Activated naive CD8-positive, alpha-beta T cell treated with anti-CD3 and anti-CD28 coated beads for 36 hours (primary cell): ENCODE results near the gene GALNT13. TPM values are rescaled to one million over a fixed set of nuclear protein-coding genes. Genes with fewer than 3 reads are reported as not detected.

Experiments used
- DNase-seq: peaks from one replicate; pipeline ENCODE4 v3.0.0; 2021
- H3K27ac Mint-ChIP-seq: one replicate; pipeline ENCODE4 v1.8.0; 2022; ENCODE audit warnings: mild to moderate bottlenecking, moderate library complexity, mixed read lengths
- H3K27me3 Mint-ChIP-seq: one replicate; pipeline ENCODE4 v1.8.0; 2022; ENCODE audit warnings: mild to moderate bottlenecking, mixed read lengths
- H3K36me3 Mint-ChIP-seq: one replicate; pipeline ENCODE4 v1.8.0; 2021; ENCODE audit warnings: mild to moderate bottlenecking, mixed read lengths
- H3K4me1 Mint-ChIP-seq: one replicate; pipeline ENCODE4 v1.8.0; 2021; ENCODE audit warnings: mixed read lengths
- H3K4me3 Mint-ChIP-seq: one replicate; pipeline ENCODE4 v1.8.0; 2022; ENCODE audit warnings: mild to moderate bottlenecking, moderate library complexity, mixed read lengths
- H3K9me3 Mint-ChIP-seq: one replicate; pipeline ENCODE4 v1.8.0; 2022; ENCODE audit warnings: mixed read lengths
- total RNA-seq, 2 experiments: library from RNA; stranded (reverse); gene quantifications; one replicate each; pipeline ENCODE4 v1.2.3, GENCODE V29; 2021

GALNT13 gene
- total RNA-seq, 2 experiments from 2014 or later = 0.16 to 0.35 TPM

DNA sequence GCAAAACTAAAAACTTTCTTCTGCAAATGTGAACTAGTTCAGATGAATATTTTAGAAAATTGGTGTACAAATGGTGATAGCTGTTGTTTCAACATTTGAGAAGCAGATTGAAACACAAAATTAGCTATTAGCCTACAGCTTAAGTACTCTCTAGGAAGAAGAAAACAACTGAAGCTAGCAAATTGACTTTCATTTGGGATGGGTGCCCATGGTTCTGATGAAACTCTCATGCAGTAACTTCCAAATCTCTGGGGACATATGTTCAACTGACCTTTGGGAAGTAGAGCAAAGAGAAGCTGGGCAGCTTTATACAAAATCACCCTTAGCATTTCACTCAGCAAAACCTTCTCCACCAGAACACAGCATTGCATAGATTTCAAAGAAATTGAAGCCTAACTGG lies 119.0 kb downstream of the GALNT13 start:
- no peak overlapping the region for H3K4me3 Mint-ChIP-seq
- H3K36me3 Mint-ChIP-seq = no peaks in the 10 kb centered on the region
- no peaks in the 10 kb centered on the region for H3K9me3 Mint-ChIP-seq
- DNase-seq = no peak
- H3K4me1 Mint-ChIP-seq = no peaks in the 10 kb centered on the region
- no peak overlapping the region for H3K27ac Mint-ChIP-seq
- H3K27me3 Mint-ChIP-seq = no peaks in the 10 kb centered on the region

DNA sequence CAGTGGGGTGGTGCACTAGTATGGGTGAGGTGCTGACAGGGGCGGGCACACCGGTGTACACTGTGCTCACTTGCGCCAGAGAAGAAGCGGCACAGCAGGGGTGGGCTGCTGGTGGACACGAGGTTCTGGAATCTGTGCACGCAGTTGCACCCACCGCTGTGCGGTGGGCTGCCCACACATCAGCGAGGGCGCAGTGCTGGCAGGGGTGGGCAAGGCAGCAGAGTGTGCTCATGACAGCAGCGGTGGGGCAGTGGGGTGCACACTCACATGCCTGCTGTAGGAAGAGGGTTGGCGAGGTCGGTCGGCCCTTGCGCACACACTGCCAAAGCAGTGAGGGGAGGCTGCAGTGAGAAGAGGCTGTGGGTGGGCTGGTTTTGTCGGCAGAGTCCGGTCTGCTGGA lies 141.8 kb downstream of the GALNT13 start:
- Mint-ChIP-seq H3K27ac (no peak overlapping the region), H3K4me1 (no peaks in the 10 kb centered on the region), H3K36me3 (no peaks in the 10 kb centered on the region), H3K9me3 (peaks cover 14% of the 10 kb centered on the region), H3K27me3 (no peaks in the 10 kb centered on the region), H3K4me3 (no peak overlapping the region)
- DNase-seq = no peak

DNA sequence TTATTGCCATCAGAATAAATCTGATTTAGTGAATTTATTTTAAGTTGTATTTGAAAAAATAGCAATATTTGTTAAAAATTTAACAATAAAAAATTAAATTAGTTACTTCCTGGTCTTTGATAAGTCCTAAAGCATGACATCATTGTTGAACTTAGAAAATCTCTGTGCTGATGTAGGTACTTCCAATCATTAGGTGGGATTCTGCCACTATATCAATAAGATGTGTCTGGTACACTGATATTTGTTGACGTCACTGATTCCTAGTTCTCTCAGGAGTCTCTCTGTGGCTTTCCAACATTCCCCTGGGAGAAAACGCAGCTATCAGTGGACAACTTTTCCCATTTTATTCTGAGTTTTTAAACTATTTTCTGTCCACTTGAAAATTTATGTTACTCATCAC lies 143.5 kb downstream of the GALNT13 start:
- Mint-ChIP-seq H3K4me1 (no peaks in the 10 kb centered on the region), H3K4me3 (no peak overlapping the region), H3K27ac (no peak overlapping the region), H3K36me3 (no peaks in the 10 kb centered on the region), H3K9me3 (peaks cover 13% of the 10 kb centered on the region), H3K27me3 (no peaks in the 10 kb centered on the region)
- no peak for DNase-seq

DNA sequence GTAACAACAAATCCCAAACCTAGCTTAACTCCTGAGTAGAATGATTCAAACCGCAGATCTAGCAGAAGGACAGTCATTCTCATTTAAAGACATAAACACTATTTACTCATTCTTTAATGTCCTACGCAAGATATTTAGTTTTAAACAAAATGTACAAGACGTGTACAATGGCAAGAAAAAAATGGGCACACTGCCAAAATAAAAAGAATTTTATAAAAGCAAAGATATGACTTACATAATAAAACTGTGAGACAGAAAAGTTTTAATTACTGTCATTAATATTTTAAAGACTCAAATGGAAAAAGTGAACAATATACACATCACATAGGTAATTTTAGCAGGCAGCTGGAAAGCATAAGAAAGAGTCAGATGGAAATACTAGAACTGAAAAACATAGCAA lies 157.8 kb downstream of the GALNT13 start:
- Mint-ChIP-seq H3K4me3 (no peak overlapping the region), H3K36me3 (no peaks in the 10 kb centered on the region), H3K27ac (no peak overlapping the region), H3K27me3 (no peaks in the 10 kb centered on the region), H3K9me3 (peaks cover 10% of the 10 kb centered on the region), H3K4me1 (no peaks in the 10 kb centered on the region)
- DNase-seq = no peak

DNA sequence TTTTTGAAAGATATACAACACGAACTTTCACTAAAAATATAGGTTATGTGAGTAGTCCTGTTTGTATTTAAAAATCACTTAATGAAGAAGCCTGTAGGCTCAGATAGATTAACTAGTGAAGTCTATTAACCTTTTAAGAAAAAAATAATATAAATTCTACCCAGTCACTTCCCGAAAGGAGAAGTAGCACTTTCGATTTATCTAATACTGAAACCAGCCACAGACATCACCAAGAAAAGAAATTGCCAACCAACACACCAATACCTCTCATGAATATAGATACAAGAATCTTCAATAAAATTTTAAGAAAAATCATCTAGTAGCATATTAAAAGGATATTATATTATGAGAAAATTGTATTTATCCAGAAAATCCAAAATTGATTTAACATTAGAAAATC lies 160.5 kb downstream of the GALNT13 start:
- DNase-seq = no peak
- Mint-ChIP-seq H3K4me3 (no peak overlapping the region), H3K9me3 (peaks cover 8% of the 10 kb centered on the region), H3K27me3 (no peaks in the 10 kb centered on the region), H3K36me3 (no peaks in the 10 kb centered on the region), H3K4me1 (no peaks in the 10 kb centered on the region), H3K27ac (no peak overlapping the region)

DNA sequence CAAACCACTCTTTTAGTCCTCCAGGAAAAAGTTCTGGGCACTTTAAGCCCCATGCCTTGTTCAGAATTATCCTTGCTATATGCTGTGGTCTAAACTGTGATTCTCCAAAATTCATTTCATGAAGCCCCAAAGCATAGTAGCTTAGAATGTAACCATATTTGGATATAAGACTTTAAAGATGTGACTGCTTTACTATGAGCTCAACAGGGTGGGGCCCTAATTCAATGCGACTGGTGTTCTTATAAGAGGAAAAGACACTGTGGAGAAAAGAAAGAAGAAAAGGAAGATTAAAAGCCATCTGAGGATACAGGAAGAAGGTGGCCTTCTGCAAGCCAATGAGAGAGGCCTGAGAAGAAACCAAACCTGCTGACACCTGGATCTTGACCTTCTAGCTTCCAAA lies 174.8 kb downstream of the GALNT13 start:
- no peaks in the 10 kb centered on the region for H3K4me1 Mint-ChIP-seq
- no peak for DNase-seq
- H3K9me3 Mint-ChIP-seq = peaks cover 2% of the 10 kb centered on the region
- H3K27me3 Mint-ChIP-seq = no peaks in the 10 kb centered on the region
- no peak overlapping the region for H3K27ac Mint-ChIP-seq
- no peak overlapping the region for H3K4me3 Mint-ChIP-seq
- no peaks in the 10 kb centered on the region for H3K36me3 Mint-ChIP-seq

DNA sequence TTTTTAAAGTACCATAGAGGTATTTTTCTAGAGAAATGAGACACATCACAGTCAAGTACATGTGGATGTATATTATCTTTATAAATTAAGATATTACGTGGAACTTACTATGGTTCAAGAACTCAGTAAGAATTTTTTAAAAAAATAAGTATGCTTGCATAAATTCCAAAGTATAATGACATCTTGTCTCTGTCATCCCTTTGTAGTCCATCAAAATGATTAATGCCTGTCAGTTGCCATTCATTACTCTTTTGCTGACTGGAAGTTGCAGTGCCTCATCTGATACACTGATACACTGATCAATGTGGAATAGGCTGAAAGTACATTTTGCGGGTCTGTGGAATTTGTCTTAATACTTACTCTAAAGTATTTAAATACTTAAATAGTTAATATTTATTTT lies 177.2 kb downstream of the GALNT13 start:
- H3K36me3 Mint-ChIP-seq = no peaks in the 10 kb centered on the region
- DNase-seq = no peak
- H3K27ac Mint-ChIP-seq = no peak overlapping the region
- no peak overlapping the region for H3K4me3 Mint-ChIP-seq
- H3K9me3 Mint-ChIP-seq = peaks cover 2% of the 10 kb centered on the region
- H3K4me1 Mint-ChIP-seq = no peaks in the 10 kb centered on the region
- no peaks in the 10 kb centered on the region for H3K27me3 Mint-ChIP-seq

DNA sequence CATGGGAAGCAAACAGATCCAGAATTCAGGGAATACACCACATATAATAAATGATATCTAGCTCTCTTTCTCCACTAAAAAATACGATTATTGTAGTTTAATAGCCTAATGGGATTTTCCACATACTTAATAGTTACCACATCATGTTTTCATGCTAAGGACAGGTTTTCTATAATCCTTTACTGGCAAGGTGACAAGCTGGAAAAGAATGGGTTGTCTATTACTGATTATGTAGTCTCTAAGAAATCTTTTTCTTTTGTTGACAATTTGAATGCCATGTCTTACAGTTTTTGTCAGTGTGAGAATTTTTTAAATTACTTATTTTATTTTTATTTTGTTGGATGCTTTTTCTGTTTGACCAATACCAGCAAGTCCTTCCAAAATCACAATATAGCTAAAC lies 177.8 kb downstream of the GALNT13 start:
- Mint-ChIP-seq H3K27ac (no peak overlapping the region), H3K27me3 (no peaks in the 10 kb centered on the region), H3K4me1 (no peaks in the 10 kb centered on the region), H3K4me3 (no peak overlapping the region), H3K36me3 (no peaks in the 10 kb centered on the region), H3K9me3 (peaks cover 2% of the 10 kb centered on the region)
- DNase-seq = no peak

DNA sequence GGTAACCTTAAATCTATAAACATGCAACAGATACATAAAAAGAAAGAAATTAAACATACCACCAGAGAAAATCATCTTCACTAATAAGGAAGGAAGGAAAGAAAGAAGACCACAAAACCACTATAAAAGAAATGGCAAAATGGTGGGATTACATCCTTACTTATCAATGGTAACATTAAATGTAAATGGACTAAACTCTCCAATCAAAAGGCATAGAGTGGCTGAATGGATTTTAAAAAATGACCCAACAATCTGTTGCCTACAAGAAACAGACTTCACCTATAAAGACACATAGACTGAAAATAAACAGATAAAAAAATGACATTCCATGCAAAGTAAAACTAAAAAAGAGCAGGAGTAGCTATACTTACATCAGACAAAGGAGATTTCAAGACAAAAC lies 195.4 kb downstream of the GALNT13 start:
- H3K27me3 Mint-ChIP-seq = no peaks in the 10 kb centered on the region
- H3K27ac Mint-ChIP-seq = no peak overlapping the region
- H3K4me3 Mint-ChIP-seq = no peak overlapping the region
- H3K4me1 Mint-ChIP-seq = no peaks in the 10 kb centered on the region
- no peaks in the 10 kb centered on the region for H3K36me3 Mint-ChIP-seq
- DNase-seq = no peak
- H3K9me3 Mint-ChIP-seq = peaks cover 11% of the 10 kb centered on the region

DNA sequence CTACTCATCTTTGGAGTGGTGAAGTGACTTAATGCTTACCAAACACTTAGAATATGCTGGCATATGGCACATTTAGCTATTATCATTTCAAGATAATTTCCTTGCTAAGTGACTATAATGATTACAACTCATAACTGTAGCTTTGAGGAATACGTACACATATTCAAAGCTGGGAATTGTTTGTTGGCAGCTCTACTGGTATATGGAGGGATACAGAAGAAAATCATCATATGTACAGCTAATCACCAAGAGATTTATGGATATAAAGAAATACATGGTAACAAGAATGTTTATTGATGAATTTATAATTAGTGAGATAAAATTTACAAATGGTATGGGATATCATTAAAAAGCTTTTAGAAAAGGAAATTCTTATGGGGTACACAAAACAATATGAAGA lies 207.2 kb downstream of the GALNT13 start:
- DNase-seq = no peak

DNA sequence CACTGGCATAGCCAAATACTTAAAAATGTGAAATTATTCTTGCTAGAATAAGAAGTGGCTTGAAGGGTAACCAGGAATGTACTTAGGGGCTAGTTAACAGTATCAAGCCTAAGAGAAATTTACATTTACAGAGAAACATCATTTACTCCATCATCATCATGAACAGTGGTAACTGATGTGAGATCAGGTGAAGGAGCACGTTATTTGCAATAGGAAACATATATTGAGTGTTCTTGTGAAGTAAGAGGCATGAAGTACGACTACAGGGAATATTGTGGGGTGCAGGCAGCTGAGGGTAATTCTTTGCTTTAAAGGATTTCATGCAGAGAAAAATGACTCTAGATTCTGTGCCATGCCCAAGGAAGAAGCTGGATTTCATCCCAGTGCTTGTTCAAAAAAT lies 220.8 kb downstream of the GALNT13 start:
- H3K27me3 Mint-ChIP-seq = no peaks in the 10 kb centered on the region
- H3K4me3 Mint-ChIP-seq = no peak overlapping the region
- no peak for DNase-seq
- H3K27ac Mint-ChIP-seq = no peak overlapping the region
- no peaks in the 10 kb centered on the region for H3K36me3 Mint-ChIP-seq
- peaks cover 3% of the 10 kb centered on the region for H3K9me3 Mint-ChIP-seq
- no peaks in the 10 kb centered on the region for H3K4me1 Mint-ChIP-seq

More for the DNA sequence above, 207.2 kb downstream of the GALNT13 start:
- no peaks in the 10 kb centered on the region for H3K27me3 Mint-ChIP-seq
- no peaks in the 10 kb centered on the region for H3K4me1 Mint-ChIP-seq
- no peak overlapping the region for H3K27ac Mint-ChIP-seq
- H3K9me3 Mint-ChIP-seq = peaks cover 2% of the 10 kb centered on the region
- no peaks in the 10 kb centered on the region for H3K36me3 Mint-ChIP-seq
- H3K4me3 Mint-ChIP-seq = no peak overlapping the region

DNA sequence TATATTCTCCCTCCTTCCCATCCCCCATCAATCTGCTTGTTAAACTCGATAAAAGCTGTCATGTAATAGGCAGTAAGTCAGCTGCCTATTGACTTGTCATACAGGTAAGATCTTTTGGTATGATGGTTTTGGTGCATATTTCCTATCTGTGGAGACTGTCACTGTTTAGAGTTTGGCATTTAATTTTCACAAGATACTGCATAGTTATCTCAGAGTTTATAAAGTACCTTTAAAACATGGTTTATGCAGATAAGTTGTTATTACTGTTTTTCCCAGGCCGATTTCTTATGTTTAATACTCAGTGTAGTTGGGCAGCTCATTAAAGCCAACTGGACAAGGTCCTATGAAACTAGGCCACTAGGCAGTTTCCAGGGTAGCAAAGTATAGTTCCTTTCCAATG lies 222.1 kb downstream of the GALNT13 start:
- H3K9me3 Mint-ChIP-seq = peaks cover 3% of the 10 kb centered on the region
- no peaks in the 10 kb centered on the region for H3K4me1 Mint-ChIP-seq
- no peak for DNase-seq
- H3K4me3 Mint-ChIP-seq = no peak overlapping the region
- no peaks in the 10 kb centered on the region for H3K27me3 Mint-ChIP-seq
- no peaks in the 10 kb centered on the region for H3K36me3 Mint-ChIP-seq
- no peak overlapping the region for H3K27ac Mint-ChIP-seq

DNA sequence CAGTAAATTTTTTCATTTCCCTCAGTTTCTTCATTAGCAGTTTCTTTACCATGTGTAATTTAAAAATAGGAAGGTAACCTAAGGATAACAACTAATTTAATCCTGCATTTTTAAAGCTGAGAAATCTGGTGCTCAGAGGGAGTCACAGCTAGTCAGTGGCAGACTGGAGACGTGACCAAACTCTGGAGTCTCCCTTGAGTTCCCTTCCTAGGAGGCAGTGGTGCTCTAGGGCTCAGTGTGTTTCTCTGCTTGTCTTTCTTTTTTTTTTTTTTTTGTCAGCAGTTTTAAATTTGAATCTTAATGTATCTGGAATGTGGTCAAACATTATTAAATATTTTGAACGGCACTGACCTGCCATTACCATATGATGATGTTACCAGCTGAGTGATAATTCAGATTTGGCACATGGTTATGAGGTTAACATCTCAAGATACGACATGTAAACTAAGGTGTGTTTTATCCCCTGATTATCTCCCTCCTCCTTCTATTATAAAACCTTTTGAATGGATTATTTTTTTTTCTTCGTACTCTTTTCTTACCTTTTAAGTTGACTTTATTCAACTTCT lies 226.2 kb downstream of the GALNT13 start:
- H3K36me3 Mint-ChIP-seq = no peaks in the 10 kb centered on the region
- no peaks in the 10 kb centered on the region for H3K27me3 Mint-ChIP-seq
- peaks cover 11% of the 10 kb centered on the region for H3K9me3 Mint-ChIP-seq
- no peak for DNase-seq
- H3K4me3 Mint-ChIP-seq = no peak overlapping the region
- H3K4me1 Mint-ChIP-seq = no peaks in the 10 kb centered on the region
- no peak overlapping the region for H3K27ac Mint-ChIP-seq

DNA sequence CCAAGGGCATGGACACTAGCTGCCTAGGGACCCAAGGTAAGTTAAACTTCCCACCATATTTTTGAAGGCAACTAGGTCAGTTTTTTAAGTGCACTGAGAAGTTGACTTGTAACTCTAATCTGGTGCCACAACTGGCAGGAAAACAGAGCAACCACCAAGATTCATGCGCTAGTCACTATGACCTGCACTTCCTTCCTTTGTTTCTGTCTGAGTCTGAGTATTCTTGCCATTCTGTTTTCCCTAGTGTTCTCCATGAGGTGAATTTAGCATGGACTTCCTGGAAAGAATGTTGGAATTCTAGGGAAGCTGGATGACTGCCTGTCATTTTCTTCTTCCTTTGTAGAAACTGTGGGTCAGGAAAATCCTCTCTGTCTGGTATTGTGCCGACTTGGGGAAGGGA lies 249.0 kb downstream of the GALNT13 start:
- no peak for DNase-seq
- no peaks in the 10 kb centered on the region for H3K4me1 Mint-ChIP-seq
- H3K27me3 Mint-ChIP-seq = no peaks in the 10 kb centered on the region
- H3K9me3 Mint-ChIP-seq = peaks cover 14% of the 10 kb centered on the region
- H3K4me3 Mint-ChIP-seq = no peak overlapping the region
- H3K27ac Mint-ChIP-seq = no peak overlapping the region
- no peaks in the 10 kb centered on the region for H3K36me3 Mint-ChIP-seq

DNA sequence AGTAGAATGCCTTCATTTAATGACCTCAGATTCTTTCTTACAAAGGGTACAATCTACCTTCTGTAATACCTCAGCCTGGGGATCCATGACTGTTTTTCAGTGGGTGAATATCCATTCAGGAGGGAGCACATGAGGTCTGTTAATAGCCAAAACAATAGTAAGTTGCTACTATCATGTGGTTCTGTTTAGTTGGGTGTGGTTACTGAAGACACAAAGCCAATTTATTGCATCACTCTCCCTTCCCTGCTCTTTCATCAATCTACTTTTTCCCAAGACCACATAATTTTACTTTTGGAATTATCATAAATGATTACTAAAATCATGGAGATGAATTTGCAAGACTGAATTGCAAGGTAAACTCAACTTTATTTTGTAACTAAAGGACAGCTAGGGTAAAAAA lies 254.2 kb downstream of the GALNT13 start:
- no peak for DNase-seq
- no peak overlapping the region for H3K27ac Mint-ChIP-seq
- no peaks in the 10 kb centered on the region for H3K4me1 Mint-ChIP-seq
- no peaks in the 10 kb centered on the region for H3K9me3 Mint-ChIP-seq
- H3K4me3 Mint-ChIP-seq = no peak overlapping the region
- H3K27me3 Mint-ChIP-seq = no peaks in the 10 kb centered on the region
- H3K36me3 Mint-ChIP-seq = no peaks in the 10 kb centered on the region

DNA sequence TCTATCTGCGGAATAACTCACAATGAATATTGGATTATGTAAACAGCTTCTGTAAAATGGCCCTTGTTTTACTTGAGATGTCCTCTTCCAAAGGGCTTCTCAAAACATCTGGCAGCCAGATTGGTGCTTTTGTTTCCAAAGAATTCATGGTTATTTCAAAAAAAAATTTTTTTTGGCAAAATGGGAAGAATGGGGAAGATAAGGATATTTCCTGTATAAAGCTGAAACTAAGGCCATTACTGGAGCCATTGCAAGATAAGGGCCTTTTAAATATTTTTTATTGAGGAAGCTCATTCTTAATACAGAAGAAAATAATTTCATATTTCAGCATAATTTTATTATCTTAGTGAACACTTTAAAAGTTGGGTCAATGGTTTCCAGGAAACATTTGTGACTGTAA lies 259.1 kb downstream of the GALNT13 start:
- H3K9me3 Mint-ChIP-seq = peaks cover 5% of the 10 kb centered on the region
- DNase-seq = no peak
- no peaks in the 10 kb centered on the region for H3K27me3 Mint-ChIP-seq
- no peaks in the 10 kb centered on the region for H3K4me1 Mint-ChIP-seq
- no peaks in the 10 kb centered on the region for H3K36me3 Mint-ChIP-seq
- no peak overlapping the region for H3K27ac Mint-ChIP-seq
- no peak overlapping the region for H3K4me3 Mint-ChIP-seq

DNA sequence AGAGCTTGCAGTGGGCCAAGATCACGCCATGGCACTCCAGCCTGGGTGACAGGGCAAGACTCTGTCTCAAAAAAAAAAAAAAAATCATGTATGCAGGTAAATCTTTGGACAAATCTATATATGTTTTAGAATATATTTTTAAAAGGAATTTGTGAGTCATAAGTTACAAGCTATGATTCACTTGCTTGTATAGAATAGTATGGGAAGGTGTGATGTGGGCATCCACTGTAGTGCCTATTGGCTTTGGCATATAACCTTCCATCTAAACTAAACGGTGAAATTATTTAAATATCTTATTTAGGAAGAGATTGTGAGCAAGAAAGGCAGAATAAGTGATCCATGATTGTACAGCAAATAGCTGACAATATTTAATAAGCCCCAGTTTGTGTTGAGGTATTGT lies 261.1 kb downstream of the GALNT13 start:
- H3K36me3 Mint-ChIP-seq = no peaks in the 10 kb centered on the region
- no peak overlapping the region for H3K27ac Mint-ChIP-seq
- peaks cover 5% of the 10 kb centered on the region for H3K9me3 Mint-ChIP-seq
- no peaks in the 10 kb centered on the region for H3K4me1 Mint-ChIP-seq
- no peak for DNase-seq
- H3K4me3 Mint-ChIP-seq = no peak overlapping the region
- H3K27me3 Mint-ChIP-seq = no peaks in the 10 kb centered on the region
